ENCODE results near the gene TTC21A.

The TTC21A gene

GRCh38 chr3:39099738-39100499 lies 7.6 kb upstream of the TTC21A start:
- no peak for DNase-seq

DNA sequence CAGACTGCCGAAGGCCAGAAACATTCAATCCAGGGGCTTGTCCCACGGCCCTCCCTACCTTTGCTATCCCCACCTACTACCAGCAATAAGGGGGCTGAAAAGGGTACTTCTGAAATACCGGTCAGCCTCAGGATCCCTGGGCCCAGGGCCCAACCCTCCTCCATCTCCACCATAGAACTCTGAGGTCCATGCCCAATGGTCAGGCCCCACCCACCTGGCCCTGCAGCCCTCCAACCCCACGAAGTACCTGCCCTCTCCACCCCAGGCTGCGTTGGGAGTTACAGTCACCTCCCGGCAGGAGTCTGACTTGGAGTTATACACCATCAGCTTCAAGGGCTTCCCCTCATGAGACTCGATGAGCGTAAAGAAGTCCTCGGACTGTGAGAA lies 7.0 kb upstream of the TTC21A start:
- no peak for DNase-seq

- DNase-seq = no peak
These were observed 6.3 kb upstream of the TTC21A start for GRCh38 chr3:39101022-39101689.

- no peak for DNase-seq
These were observed 4.8 kb upstream of the TTC21A start for GRCh38 chr3:39102504-39103323.

DNA sequence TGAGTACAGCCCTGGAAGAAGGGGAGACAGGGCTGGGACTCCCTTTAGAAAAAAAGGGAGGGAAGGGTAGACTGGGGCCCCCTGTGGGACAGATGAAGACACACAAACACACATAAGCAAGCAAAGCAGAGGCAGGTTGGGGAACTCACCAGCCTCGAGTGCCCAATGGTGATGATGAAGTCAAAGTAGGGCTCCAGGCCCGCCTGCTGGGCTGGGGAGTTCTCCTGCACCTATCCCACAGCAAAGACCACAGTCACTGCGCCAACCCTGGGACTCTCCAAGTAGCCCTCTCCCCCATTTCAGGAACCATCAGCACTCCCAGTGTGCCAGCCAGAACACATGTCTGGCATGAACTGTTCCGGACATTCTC lies 4.2 kb upstream of the TTC21A start:
- no peak for DNase-seq

DNA sequence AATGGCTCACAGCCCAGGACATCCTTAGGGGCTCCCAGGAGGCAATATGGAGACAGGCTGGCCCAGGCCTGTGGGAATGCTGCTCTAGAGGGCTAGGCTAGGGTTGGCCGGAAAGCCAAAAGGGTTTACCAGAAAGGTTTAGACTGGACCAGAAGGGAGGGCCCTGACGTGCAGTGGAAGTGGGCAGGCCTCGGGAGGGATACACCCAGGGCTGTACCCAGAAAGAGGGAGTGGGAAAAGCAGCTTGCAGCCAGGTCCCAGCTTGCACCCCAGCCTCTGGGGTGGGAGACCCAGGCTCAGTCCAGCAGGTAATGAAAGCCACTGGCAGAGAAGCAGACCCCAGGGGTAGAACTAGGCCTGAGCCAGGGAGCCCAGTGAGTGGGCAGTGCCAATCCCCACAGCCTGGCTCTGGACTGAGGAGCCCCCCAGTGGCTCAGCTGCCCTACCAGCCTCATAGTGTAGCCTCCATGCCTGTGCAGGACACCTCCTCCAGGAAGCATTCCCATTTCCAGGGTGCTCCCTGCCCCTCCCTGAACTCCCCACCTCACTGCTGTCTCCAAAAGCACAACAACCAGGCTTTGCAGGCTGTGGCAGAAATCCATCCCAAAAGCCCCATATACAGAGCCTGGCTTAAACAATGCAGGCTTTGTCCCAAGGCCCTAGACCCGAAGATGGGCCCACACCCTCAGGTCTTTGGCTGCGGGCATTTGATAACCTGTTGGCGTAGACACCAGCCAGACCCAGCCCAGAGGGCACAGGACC lies 3.5 kb upstream of the TTC21A start:
- DNase-seq = no peak

GRCh38 chr3:39104961-39105686 lies 2.4 kb upstream of the TTC21A start:
- DNase-seq = peak; percentile 4

- no peak for DNase-seq
These were observed 1.8 kb upstream of the TTC21A start for GRCh38 chr3:39105687-39106063.

- DNase-seq = no peak
These were observed 1.1 kb upstream of the TTC21A start for GRCh38 chr3:39106281-39106811.

DNA sequence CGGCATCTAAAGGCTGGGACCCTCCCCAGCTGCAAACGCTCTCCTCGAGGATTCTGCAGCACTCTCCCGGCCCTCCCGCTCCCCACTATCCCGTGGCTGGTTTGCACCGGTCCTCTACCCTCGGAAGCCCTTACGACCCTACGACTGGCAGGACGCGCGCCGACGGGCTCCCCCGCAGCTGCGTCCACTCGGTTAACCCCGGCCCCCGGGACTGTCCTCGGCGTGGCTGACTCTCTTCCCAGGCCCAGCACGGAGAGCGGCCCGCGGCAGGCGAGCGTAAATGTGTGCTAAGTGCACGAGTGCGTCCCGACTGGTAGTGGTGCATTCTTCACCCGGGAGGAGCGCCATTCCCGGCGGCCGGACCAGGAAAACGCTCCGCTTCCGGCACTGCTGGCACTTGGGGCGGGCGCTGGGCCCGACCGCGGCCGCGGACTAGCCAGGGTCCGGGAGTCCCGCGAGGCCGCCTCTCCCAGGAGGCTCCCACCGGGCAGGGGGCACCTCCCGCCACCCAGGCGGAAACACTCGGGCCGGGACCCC lies 561 bp upstream of the TTC21A start:
- DNase-seq = no peak

GRCh38 chr3:39108200-39108710 lies 775 bp downstream of the TTC21A start:
- DNase-seq = no peak

DNA sequence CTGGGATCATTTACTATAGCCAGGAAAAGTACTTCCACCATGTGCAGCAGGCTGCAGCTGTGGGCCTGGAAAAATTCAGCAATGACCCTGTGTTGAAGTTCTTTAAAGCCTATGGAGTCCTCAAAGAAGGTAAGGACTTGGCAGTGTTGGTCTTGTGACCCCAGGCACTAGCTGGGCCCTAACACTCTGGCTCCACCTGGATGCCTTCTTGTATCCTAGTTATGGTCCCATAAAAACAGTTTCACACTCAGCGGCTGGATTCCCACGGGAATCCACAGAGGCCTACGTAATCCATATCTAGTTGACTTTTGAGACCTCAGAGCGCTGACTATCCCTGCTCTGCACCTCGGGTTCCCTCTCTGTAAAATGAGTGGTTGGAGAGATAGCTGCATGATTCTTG lies 1.6 kb downstream of the TTC21A start:
- DNase-seq = no peak

DNA sequence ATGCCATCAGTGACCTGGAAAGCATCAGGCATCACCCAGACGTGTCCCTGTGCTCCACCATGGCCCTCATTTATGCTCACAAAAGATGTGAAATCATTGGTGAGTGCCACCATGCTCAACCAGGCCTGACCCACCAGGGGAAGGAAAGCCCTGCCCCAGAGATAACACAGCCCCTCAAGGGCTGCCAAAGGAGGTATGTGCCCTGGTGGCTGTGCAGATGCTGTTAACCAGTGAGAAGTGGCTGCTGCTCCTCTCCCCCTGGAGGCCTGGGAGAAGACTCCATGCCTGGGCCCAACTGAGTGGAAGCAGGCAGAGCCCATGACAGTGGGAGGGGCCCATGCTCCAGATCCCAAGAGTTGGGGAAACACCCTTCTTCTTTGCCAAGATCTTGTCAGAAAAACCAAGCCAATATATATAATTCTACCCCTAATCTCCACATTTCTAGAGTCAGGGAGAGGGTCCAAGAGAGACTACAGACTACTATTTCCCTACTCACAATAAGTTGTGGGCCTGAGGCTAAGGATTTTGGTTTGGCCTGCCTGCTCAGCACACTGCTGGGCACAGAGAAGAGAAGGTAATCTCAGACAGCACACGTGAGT lies 2.7 kb downstream of the TTC21A start:
- no peak for DNase-seq

DNA sequence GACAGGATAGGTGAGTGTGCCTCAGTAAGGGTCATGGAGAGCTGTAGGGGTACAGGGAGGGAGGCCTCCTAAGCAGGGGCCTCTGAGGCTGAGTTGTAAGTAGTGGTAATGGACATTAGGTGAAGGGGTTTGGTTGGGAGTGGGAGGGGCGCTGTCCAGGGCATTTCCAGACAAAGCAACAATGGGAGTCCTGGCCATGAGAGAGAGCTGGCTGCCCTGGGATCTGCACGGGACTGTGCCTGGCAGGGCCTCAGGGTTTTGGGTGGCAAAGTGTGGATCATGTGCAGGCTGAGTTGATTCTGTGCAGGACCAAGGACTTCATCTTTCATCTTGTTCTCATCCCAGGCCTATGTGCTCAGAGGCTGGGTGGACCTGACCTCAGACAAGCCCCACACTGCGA lies 4.6 kb downstream of the TTC21A start:
- DNase-seq = no peak

DNA sequence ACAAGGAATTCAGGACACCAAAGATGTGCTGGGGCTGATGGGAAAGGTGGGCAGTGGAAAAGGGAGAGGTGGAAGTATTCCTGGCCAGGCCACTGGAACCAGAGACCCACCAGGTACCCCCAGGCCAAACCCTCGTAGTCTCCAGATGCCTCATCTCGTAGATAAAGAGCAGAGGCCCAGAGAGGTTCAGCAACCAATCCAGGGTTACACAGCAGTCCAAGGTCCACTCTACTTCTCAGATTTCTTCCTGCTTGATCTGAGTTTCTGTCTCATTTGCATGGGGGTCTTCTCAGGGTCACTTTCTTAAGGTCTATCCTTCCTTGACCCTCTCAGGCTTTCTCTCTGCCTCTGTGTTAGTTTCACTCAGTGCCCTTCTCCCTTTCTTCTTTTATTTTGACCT lies 5.1 kb downstream of the TTC21A start:
- no peak for DNase-seq

DNA sequence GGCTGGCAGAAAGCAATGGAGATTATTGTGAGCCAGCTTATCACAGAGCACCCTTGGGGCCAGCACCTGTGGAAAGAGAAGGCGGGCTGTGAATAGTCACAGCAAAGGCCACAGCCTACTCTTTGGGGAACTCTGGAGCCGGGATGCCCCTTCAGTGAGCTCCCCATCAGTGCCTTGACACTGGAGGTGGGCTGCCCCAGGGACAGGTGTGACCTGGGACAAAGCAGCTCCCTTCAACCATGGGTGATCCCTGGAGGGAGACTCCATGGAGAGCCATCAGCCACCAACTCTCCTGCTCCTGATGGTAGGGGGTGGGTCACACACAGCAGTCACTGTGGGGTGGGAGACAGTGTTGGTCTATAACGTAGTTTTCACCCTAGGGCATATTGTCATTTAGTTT lies 5.8 kb downstream of the TTC21A start:
- DNase-seq = no peak

GRCh38 chr3:39114456-39114855 lies 7.0 kb downstream of the TTC21A start:
- no peak for DNase-seq

GRCh38 chr3:39115870-39116269 lies 8.4 kb downstream of the TTC21A start:
- DNase-seq = no peak

GRCh38 chr3:39118079-39118478 lies 10.6 kb downstream of the TTC21A start:
- DNase-seq = no peak

- no peak for DNase-seq
These were observed 11.6 kb downstream of the TTC21A start for GRCh38 chr3:39118931-39119660.

GRCh38 chr3:39121621-39122020 lies 14.1 kb downstream of the TTC21A start:
- DNase-seq = no peak
